Activated T-helper 17 cell treated with anti-CD3 and anti-CD28 coated beads, Interleukin-2, amount 50 U/mL, for 72 hours (primary cell): ENCODE data around the gene METTL1. TPM values are rescaled to one million over a fixed set of nuclear protein-coding genes. Genes with fewer than 3 reads are reported as not detected.
A peak's percentile ranks its signal among the peaks of the same experiment; 100 is the strongest.

Experiments used
- ATAC-seq: fragments of 150-1000 bp; cut with Tn5 transposase; replicated peaks from 2 replicates; pipeline ENCODE4 v1.10.0; 2021; ENCODE audit warnings: mild to moderate bottlenecking, moderate library complexity
- H3K27ac Mint-ChIP-seq: one replicate; pipeline ENCODE4 v1.8.0; 2022; ENCODE audit warnings: mixed read lengths
- H3K27me3 Mint-ChIP-seq: one replicate; pipeline ENCODE4 v1.8.0; 2022; ENCODE audit warnings: mixed read lengths
- H3K36me3 Mint-ChIP-seq: one replicate; pipeline ENCODE4 v1.8.0; 2022; ENCODE audit warnings: low read depth, mild to moderate bottlenecking, mixed read lengths
- H3K4me1 Mint-ChIP-seq: one replicate; pipeline ENCODE4 v1.8.0; 2022; ENCODE audit warnings: mixed read lengths
- H3K4me3 Mint-ChIP-seq: one replicate; pipeline ENCODE4 v1.8.0; 2022; ENCODE audit warnings: mild to moderate bottlenecking, mixed read lengths
- H3K9me3 Mint-ChIP-seq: one replicate; pipeline ENCODE4 v1.8.0; 2022; ENCODE audit warnings: mixed read lengths
- total RNA-seq, 2 donors: library from RNA; stranded (reverse); gene quantifications; one replicate each; pipeline ENCODE4 v1.2.3, GENCODE V29; 2022

Gene METTL1
- total RNA-seq, 2 donors from 2014 or later: 19.0 to 39.5 TPM

- peaks cover 44% of the 10 kb centered on the region for H3K4me1 Mint-ChIP-seq
Measured at GRCh38 chr12:57756406-57757341, 15.2 kb downstream of the METTL1 start.

GRCh38 chr12:57755454-57756372, 16.2 kb downstream of the METTL1 start:
- peak overlapping the region; percentile 75 for H3K27ac Mint-ChIP-seq
- H3K4me3 Mint-ChIP-seq: peak overlapping the region; percentile 86
- H3K4me1 Mint-ChIP-seq: peaks cover 52% of the 10 kb centered on the region
- ATAC-seq: no peak
- H3K36me3 Mint-ChIP-seq: peaks cover 60% of the 10 kb centered on the region
- H3K9me3 Mint-ChIP-seq: no peaks in the 10 kb centered on the region
- no peaks in the 10 kb centered on the region for H3K27me3 Mint-ChIP-seq

More at GRCh38 chr12:57756406-57757341, 15.2 kb downstream of the METTL1 start:
- H3K27ac Mint-ChIP-seq: peak overlapping the region; percentile 75
- H3K9me3 Mint-ChIP-seq: no peaks in the 10 kb centered on the region
- peak overlapping the region; percentile 86 for H3K4me3 Mint-ChIP-seq
- H3K27me3 Mint-ChIP-seq: no peaks in the 10 kb centered on the region
- H3K36me3 Mint-ChIP-seq: peaks cover 60% of the 10 kb centered on the region
- ATAC-seq: peak; percentile 30

GRCh38 chr12:57755194-57755453, 16.8 kb downstream of the METTL1 start:
- no peaks in the 10 kb centered on the region for H3K27me3 Mint-ChIP-seq
- no peak overlapping the region for H3K4me3 Mint-ChIP-seq
- H3K36me3 Mint-ChIP-seq: peaks cover 61% of the 10 kb centered on the region
- no peak overlapping the region for H3K27ac Mint-ChIP-seq
- no peak for ATAC-seq
- peaks cover 52% of the 10 kb centered on the region for H3K4me1 Mint-ChIP-seq
- H3K9me3 Mint-ChIP-seq: no peaks in the 10 kb centered on the region

- H3K4me1 Mint-ChIP-seq: peaks cover 47% of the 10 kb centered on the region
- peak within 1 kb of the TSS; percentile 97 for H3K27ac Mint-ChIP-seq
- peak within 1 kb of the TSS; percentile 100 for H3K4me3 Mint-ChIP-seq
- peak; percentile 59 for ATAC-seq
- H3K27me3 Mint-ChIP-seq: no peaks in the 10 kb centered on the region
- H3K9me3 Mint-ChIP-seq: no peaks in the 10 kb centered on the region
- H3K36me3 Mint-ChIP-seq: peaks cover 60% of the 10 kb centered on the region
Measured at GRCh38 chr12:57754411-57755193, 17.3 kb downstream of the METTL1 start, which contains the start of gene MARCHF9. Gene MARCHF9 (plus strand): TSS chr12:57755103. CDS start chr12:57755529, 426 bp downstream.

GRCh38 chr12:57753756-57754337, 18.1 kb downstream of the METTL1 start:
- H3K4me3 Mint-ChIP-seq: peak overlapping the region; percentile 100
- no peaks in the 10 kb centered on the region for H3K9me3 Mint-ChIP-seq
- H3K4me1 Mint-ChIP-seq: peaks cover 43% of the 10 kb centered on the region
- no peak for ATAC-seq
- peaks cover 62% of the 10 kb centered on the region for H3K36me3 Mint-ChIP-seq
- H3K27ac Mint-ChIP-seq: peak overlapping the region; percentile 97
- no peaks in the 10 kb centered on the region for H3K27me3 Mint-ChIP-seq

- no peak for ATAC-seq
- peak overlapping the region; percentile 100 for H3K4me3 Mint-ChIP-seq
- H3K9me3 Mint-ChIP-seq: no peaks in the 10 kb centered on the region
- peaks cover 43% of the 10 kb centered on the region for H3K4me1 Mint-ChIP-seq
- H3K27me3 Mint-ChIP-seq: no peaks in the 10 kb centered on the region
- H3K27ac Mint-ChIP-seq: peak overlapping the region; percentile 97
- peaks cover 65% of the 10 kb centered on the region for H3K36me3 Mint-ChIP-seq
Measured at GRCh38 chr12:57752668-57753000, 19.3 kb downstream of the METTL1 start.

DNA sequence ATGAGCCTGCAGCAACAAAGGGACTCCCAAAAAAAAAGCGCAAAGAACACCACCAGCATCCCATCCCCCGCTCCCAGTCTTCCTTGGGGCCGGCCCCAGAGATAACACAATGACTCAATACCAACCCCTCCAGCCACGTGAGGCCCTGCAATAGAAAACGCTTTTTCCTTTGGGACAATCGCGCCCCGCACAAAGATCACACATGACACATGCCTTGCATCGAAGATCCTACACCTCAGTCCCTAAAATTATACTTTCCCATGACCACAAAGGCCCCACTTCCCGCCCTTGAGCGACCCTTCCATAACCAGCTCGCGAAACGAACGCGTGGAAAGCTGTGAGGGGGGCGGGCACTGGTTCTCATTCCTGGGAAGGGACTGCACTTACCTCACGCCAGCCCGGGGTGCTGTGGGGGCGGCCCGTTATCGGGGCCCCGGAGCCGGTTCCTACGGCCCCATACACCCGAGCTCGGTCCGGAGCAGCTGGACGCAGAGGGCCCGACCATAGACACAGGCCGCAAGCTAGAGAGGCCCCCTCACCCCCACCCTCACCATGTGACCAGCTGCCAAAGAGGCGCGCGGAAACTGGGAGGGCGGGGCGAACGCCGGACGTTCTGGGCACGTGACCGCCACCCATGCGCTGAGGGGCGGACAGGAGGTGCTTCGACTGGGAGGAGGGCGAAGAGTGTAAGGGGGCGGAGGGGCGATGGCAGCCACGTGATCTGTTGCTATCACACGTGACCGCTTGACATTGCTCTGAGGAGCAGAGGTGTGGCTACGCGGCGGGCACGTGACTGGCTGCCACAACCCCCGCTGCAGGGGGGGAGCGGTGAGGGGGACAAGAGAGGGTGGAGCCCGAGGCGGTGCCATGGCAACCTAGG, 19.9 kb downstream of the METTL1 start, which contains the start of gene CDK4:
Gene CDK4, minus strand, starts transcription at position 523 of the 880 bp plus-strand sequence. CDS start 593 bp downstream, outside the sequence.
- Mint-ChIP-seq H3K4me1 (peaks cover 42% of the 10 kb centered on the region), H3K36me3 (peaks cover 65% of the 10 kb centered on the region)
- ATAC-seq: peak; percentile 80

GRCh38 chr12:57751432-57751787, 20.5 kb downstream of the METTL1 start:
- ATAC-seq: no peak
- H3K36me3 Mint-ChIP-seq: peaks cover 65% of the 10 kb centered on the region
- H3K9me3 Mint-ChIP-seq: no peaks in the 10 kb centered on the region

More for the DNA sequence above, 19.9 kb downstream of the METTL1 start, which contains the start of gene CDK4:
- Mint-ChIP-seq H3K27ac (peak within 1 kb of the TSS; percentile 97), H3K9me3 (no peaks in the 10 kb centered on the region), H3K27me3 (no peaks in the 10 kb centered on the region), H3K4me3 (peak within 1 kb of the TSS; percentile 100)

GRCh38 chr12:57750561-57751431, 21.1 kb downstream of the METTL1 start:
- peak overlapping the region; percentile 97 for H3K27ac Mint-ChIP-seq
- no peaks in the 10 kb centered on the region for H3K9me3 Mint-ChIP-seq
- peaks cover 32% of the 10 kb centered on the region for H3K4me1 Mint-ChIP-seq
- no peak for ATAC-seq
- no peaks in the 10 kb centered on the region for H3K27me3 Mint-ChIP-seq
- peaks cover 67% of the 10 kb centered on the region for H3K36me3 Mint-ChIP-seq
- peak overlapping the region; percentile 100 for H3K4me3 Mint-ChIP-seq

More at GRCh38 chr12:57751432-57751787, 20.5 kb downstream of the METTL1 start:
- Mint-ChIP-seq H3K4me1 (peaks cover 36% of the 10 kb centered on the region), H3K4me3 (peak overlapping the region; percentile 100), H3K27me3 (no peaks in the 10 kb centered on the region), H3K27ac (peak overlapping the region; percentile 97)

DNA sequence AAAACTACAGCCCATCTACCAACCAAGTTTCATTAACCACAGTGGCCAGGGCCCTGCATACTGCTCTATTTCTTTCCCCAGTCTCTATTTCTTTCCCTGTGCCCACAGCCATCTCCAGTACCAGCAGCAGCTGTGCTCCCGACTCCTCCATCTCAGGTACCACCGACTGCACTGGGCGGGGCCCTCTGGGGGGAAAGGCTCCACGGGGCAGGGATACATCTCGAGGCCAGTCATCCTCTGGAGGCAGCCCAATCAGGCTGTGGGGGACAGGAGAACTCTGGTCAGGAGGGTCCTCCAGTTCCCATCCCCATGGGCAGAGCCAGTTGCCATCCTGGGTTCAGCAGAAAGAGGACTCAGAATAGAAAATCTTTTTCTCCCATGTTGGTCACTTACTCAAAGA, 22.8 kb downstream of the METTL1 start:
- H3K36me3 Mint-ChIP-seq: peaks cover 82% of the 10 kb centered on the region
- no peak overlapping the region for H3K27ac Mint-ChIP-seq
- no peaks in the 10 kb centered on the region for H3K27me3 Mint-ChIP-seq

DNA sequence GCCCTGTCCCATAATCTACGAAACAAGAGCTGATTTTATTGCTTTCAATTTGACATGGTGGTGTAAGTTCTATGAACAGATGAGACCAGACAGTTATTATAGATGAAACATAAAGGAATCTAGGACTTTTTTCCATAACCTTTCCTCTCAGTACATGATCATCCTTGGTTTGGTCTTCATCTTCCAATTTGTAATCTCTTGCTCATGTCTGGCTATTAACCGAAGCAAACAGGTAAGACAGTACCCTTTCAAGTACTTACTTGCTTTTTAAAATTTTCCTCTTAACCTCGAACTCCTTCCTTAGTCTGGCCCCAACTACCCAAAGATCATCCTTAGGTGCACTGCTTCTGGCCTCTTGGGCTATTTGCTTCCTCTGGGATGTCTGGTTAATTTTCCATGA, 25.9 kb downstream of the METTL1 start:
- H3K27ac Mint-ChIP-seq: peak overlapping the region; percentile 93
- peak overlapping the region; percentile 95 for H3K4me3 Mint-ChIP-seq
- peaks cover 14% of the 10 kb centered on the region for H3K4me1 Mint-ChIP-seq
- H3K9me3 Mint-ChIP-seq: no peaks in the 10 kb centered on the region
- no peak for ATAC-seq
- no peaks in the 10 kb centered on the region for H3K27me3 Mint-ChIP-seq
- peaks cover 70% of the 10 kb centered on the region for H3K36me3 Mint-ChIP-seq

More for the DNA sequence above, 22.8 kb downstream of the METTL1 start:
- H3K9me3 Mint-ChIP-seq: no peaks in the 10 kb centered on the region
- H3K4me1 Mint-ChIP-seq: peaks cover 33% of the 10 kb centered on the region
- ATAC-seq: no peak
- no peak overlapping the region for H3K4me3 Mint-ChIP-seq

DNA sequence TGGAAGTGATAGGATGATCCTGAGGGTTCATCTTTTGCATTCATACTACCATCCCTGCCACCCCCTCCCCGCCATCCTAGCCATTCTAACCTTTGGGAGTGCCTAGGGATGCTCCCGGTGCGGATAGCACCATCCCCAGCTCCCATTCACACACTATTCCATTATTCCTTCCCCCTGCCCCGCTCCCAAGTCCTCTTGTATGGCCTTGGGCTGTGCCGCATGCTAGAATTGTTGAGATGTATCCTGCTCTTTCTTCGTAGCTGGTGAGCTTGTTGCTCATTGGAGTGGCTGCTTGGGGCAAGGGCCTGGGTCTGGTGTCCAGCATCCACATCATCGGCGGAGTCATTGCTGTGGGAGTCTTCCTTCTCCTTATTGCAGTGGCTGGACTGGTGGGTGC, 26.4 kb downstream of the METTL1 start:
- Mint-ChIP-seq H3K27ac (peak overlapping the region; percentile 93), H3K4me1 (peaks cover 18% of the 10 kb centered on the region), H3K36me3 (peaks cover 70% of the 10 kb centered on the region), H3K9me3 (no peaks in the 10 kb centered on the region), H3K4me3 (peak overlapping the region; percentile 95), H3K27me3 (no peaks in the 10 kb centered on the region)
- ATAC-seq: no peak
